PC-3 (cell line): ENCODE data around the gene CAMSAP1. TPM values are rescaled to one million over a fixed set of nuclear protein-coding genes. Genes with fewer than 3 reads are reported as not detected.

Experiments used
- ATAC-seq: fragments of 200-7000 bp; cut with Tn5 transposase; 2 replicates; pipeline ENCODE4 v1.9.1; 2020; ENCODE audit warnings: mild to moderate bottlenecking, moderate library complexity
- BruUV-seq: library from RNA; stranded (reverse); fragments of 400-500 nt; replicated peaks from 2 replicates; lab custom pipeline; 2021; lab: Mats Ljungman, UMichigan
- CTCF ChIA-PET: fragments of 300-600 bp; sonication (Branson Sonifier 250); formaldehyde crosslinking; loops from one replicate; lab custom pipeline; 2022; ENCODE audit warnings: antibody characterized with exemption; lab: Charles Lee
- POLR2A ChIA-PET: fragments of 300-600 bp; sonication (Branson Sonifier 250); formaldehyde crosslinking; loops from one replicate; lab custom pipeline; 2022; ENCODE audit warnings: antibody characterized with exemption; ENCODE audit not compliant: unreplicated experiment; lab: Charles Lee
- DNase-seq: peaks from one replicate; pipeline ENCODE4 v3.0.0-alpha.2; 2015
- H2AFZ ChIP-seq: fragments of 300-600 bp; sonication (generic); 2 replicates; pipeline ENCODE4 v1.6.0; 2016; ENCODE audit warnings: antibody characterized with exemption, low read length
- H3F3A ChIP-seq: fragments of 300-600 bp; sonication (generic); one replicate; pipeline ENCODE4 v1.6.0; 2017; ENCODE audit warnings: antibody characterized with exemption, low read length, control low read depth, mild to moderate bottlenecking; ENCODE audit not compliant: unreplicated experiment
- H3K27ac ChIP-seq: fragments of 300-600 bp; sonication (generic); 2 replicates; pipeline ENCODE4 v1.5.1; 2016; ENCODE audit warnings: mild to moderate bottlenecking, low read length
- H3K27me3 ChIP-seq: fragments of 300-600 bp; sonication (generic); 2 replicates; pipeline ENCODE4 v1.6.1; 2016; ENCODE audit warnings: low read length, mixed read lengths
- H3K36me3 ChIP-seq: fragments of 300-600 bp; sonication (generic); 2 replicates; pipeline ENCODE4 v1.6.1; 2016; ENCODE audit warnings: low read depth, mixed run types, low read length, mixed read lengths
- H3K4me1 ChIP-seq: fragments of 300-600 bp; sonication (generic); 2 replicates; pipeline ENCODE4 v1.5.1; 2016; ENCODE audit warnings: low read length; ENCODE audit not compliant: insufficient read depth
- H3K4me2 ChIP-seq: fragments of 300-600 bp; sonication (generic); 2 replicates; pipeline ENCODE4 v1.6.0; 2016; ENCODE audit warnings: low read length
- H3K4me3 ChIP-seq: fragments of 300-600 bp; sonication (generic); 2 replicates; pipeline ENCODE4 v1.5.1; 2016; ENCODE audit warnings: mild to moderate bottlenecking, low read length, mixed read lengths
- H3K79me2 ChIP-seq: fragments of 300-600 bp; sonication (generic); 2 replicates; pipeline ENCODE4 v1.6.1; 2017; ENCODE audit warnings: low read length, mixed read lengths
- H3K9ac ChIP-seq: fragments of 300-600 bp; sonication (generic); 2 replicates; pipeline ENCODE4 v1.6.0; 2016; ENCODE audit warnings: mild to moderate bottlenecking, low read length
- H3K9me2 ChIP-seq: fragments of 300-600 bp; sonication (generic); replicated peaks from 2 replicates; pipeline ENCODE4 v1.6.1; 2016; ENCODE audit warnings: mixed run types, low read length, mixed read lengths
- H3K9me3 ChIP-seq: fragments of 300-600 bp; sonication (generic); 2 replicates; pipeline ENCODE4 v1.6.1; 2016; ENCODE audit warnings: low read length, mixed read lengths
- H4K20me1 ChIP-seq: fragments of 300-600 bp; sonication (generic); 2 replicates; pipeline ENCODE4 v1.6.1; 2016; ENCODE audit warnings: low read length, mixed read lengths
- EZH2 ChIP-seq: fragments of 300-600 bp; sonication (generic); IDR thresholded peaks from one replicate; pipeline ENCODE4 v1.6.1; 2017; ENCODE audit warnings: antibody characterized with exemption, mild to moderate bottlenecking, low read length; ENCODE audit not compliant: unreplicated experiment
- EZH2phosphoT487 ChIP-seq: fragments of 300-600 bp; sonication (generic); IDR thresholded peaks from 2 replicates; pipeline ENCODE4 v1.6.1; 2018; ENCODE audit warnings: mild to moderate bottlenecking, antibody characterized with exemption, low read length, borderline replicate concordance
- intact Hi-C: fragments of 100-400 bp; cut with micrococcal nuclease; formaldehyde crosslinking; loops from 2 replicates; pipeline ENCODE4 v1.9.0; 2023
- total RNA-seq: library from RNA; depleted of rRNA; stranded (reverse); fragments of >200 nt; gene quantifications from 2 replicates; pipeline ENCODE4 v1.2.3, GENCODE V29; 2014
- TF ChIP-seq, protein P1 (sequence below): fragments of 300-600 bp; sonication (generic); conservative IDR thresholded peaks from 2 replicates; pipeline ENCODE4 v1.5.1; 2017; ENCODE audit warnings: antibody characterized with exemption, low read depth, mild to moderate bottlenecking, low read length

Gene CAMSAP1
- total RNA-seq, 1 experiment from 2014 or later, result 16.4 TPM

DNA sequence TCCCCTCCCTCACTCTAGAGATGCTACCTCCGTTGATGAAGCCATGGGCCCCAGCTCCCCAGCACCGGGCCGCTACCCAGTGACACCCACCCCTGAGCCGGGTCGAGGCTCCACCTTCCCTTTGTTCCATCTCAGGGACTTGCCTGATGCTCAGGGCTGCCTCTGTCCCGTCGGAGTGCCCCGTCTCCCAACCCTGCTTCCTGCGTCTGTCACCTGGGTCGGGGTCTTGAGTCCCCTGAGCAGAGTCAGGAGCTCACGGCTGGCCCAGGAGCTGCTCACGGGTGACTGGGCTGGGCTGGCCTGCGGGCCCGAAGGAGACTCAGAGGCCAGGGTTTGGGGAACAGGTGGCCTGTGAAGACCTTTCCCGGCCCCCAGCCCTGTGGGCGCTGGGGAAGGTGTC, 120.0 kb downstream of the CAMSAP1 start:
- no peaks in the 10 kb centered on the region for H3F3A ChIP-seq
- 0 out of 2 replicates have a peak, but pooled peaks cover 2% of the 10 kb centered on the region for H3K27me3 ChIP-seq
- CTCF ChIA-PET, result no interaction called here
- no peaks in the 10 kb centered on the region for H4K20me1 ChIP-seq
- no peaks in the 10 kb centered on the region for H3K79me2 ChIP-seq
- no peaks in the 10 kb centered on the region for H3K4me1 ChIP-seq
- no peak overlapping the region for H3K4me2 ChIP-seq
- no peaks in the 10 kb centered on the region for H3K9me2 ChIP-seq
- DNase-seq (no peak), ATAC-seq (no peak)
- POLR2A ChIA-PET, result no interaction called here
- H3K27ac ChIP-seq, result no peak overlapping the region
- intact Hi-C loops, result no loop called here
- H3K4me3 ChIP-seq, result no peak overlapping the region
- no peaks in the 10 kb centered on the region for H3K9me3 ChIP-seq
- no peak overlapping the region for H3K9ac ChIP-seq
- H2AFZ ChIP-seq, result no peak overlapping the region
- TF ChIP-seq EZH2 (no peak), EZH2phosphoT487 (no peak)
- TF ChIP-seq, protein P1, sequence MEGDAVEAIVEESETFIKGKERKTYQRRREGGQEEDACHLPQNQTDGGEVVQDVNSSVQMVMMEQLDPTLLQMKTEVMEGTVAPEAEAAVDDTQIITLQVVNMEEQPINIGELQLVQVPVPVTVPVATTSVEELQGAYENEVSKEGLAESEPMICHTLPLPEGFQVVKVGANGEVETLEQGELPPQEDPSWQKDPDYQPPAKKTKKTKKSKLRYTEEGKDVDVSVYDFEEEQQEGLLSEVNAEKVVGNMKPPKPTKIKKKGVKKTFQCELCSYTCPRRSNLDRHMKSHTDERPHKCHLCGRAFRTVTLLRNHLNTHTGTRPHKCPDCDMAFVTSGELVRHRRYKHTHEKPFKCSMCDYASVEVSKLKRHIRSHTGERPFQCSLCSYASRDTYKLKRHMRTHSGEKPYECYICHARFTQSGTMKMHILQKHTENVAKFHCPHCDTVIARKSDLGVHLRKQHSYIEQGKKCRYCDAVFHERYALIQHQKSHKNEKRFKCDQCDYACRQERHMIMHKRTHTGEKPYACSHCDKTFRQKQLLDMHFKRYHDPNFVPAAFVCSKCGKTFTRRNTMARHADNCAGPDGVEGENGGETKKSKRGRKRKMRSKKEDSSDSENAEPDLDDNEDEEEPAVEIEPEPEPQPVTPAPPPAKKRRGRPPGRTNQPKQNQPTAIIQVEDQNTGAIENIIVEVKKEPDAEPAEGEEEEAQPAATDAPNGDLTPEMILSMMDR, result no peak
- no peaks in the 10 kb centered on the region for H3K36me3 ChIP-seq
- BruUV-seq, result no TSS peak

- Histone ChIP-seq H3K9me2 (no peaks in the 10 kb centered on the region), H3K9ac (no peak overlapping the region), H3K4me3 (no peak overlapping the region), H2AFZ (no peak overlapping the region), H3K36me3 (no peaks in the 10 kb centered on the region), H3K4me2 (no peak overlapping the region), H3K9me3 (no peaks in the 10 kb centered on the region), H3F3A (no peaks in the 10 kb centered on the region), H3K79me2 (no peaks in the 10 kb centered on the region), H4K20me1 (no peaks in the 10 kb centered on the region), H3K27ac (no peak overlapping the region), H3K4me1 (no peaks in the 10 kb centered on the region), H3K27me3 (0 out of 2 replicates have a peak, but pooled peaks cover 3% of the 10 kb centered on the region)
- intact Hi-C loops, result no loop called here
- POLR2A ChIA-PET, result no interaction called here
- no peak for DNase-seq
- BruUV-seq, result no TSS peak
- TF ChIP-seq, protein P1, result no peak
- TF ChIP-seq EZH2phosphoT487, result no peak
- CTCF ChIA-PET, result no interaction called here
- no peak for ATAC-seq
These were observed 121.1 kb downstream of the CAMSAP1 start for GRCh38 chr9:135786146-135786690.

DNA sequence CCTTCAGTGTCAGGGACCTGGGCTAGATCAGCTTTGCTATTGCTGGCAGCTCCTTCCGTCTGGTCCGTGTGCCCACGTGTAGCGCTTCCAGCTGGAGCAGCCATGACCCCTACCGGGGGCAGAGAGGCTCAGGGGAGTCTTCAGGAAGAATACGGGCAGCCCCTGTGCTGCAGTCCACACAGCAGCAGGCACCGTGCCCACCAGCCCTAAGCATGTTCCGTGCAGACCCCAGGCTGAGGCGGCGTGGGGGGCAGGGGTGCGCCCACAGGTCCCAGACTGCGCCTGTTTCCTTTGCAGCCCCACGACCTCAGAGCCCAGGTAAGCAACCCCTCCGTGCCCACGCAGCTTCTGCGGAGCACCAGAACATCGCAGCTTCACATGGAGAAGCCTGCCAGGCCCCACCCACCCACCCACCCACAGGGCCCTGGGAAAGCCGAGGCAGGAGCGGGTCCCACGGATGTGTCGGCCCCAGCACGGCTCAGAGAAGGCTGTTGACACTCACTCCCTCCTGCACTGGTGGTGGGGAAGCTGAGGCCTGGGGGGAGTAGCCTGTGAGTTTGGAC, 122.3 kb downstream of the CAMSAP1 start:
- CTCF ChIA-PET, result no interaction called here
- DNase-seq, result no peak
- TF ChIP-seq, protein P1, result no peak
- TF ChIP-seq EZH2 (no peak), EZH2phosphoT487 (no peak)

More for the DNA sequence above, 122.3 kb downstream of the CAMSAP1 start:
- intact Hi-C loops, result no loop called here
- Histone ChIP-seq H3K9ac (no peak overlapping the region), H3K4me3 (no peak overlapping the region), H3K27me3 (0 out of 2 replicates have a peak, but pooled peaks cover 3% of the 10 kb centered on the region), H3K36me3 (no peaks in the 10 kb centered on the region), H3K9me3 (no peaks in the 10 kb centered on the region), H3K79me2 (no peaks in the 10 kb centered on the region), H3F3A (no peaks in the 10 kb centered on the region), H3K4me2 (no peak overlapping the region), H3K9me2 (no peaks in the 10 kb centered on the region), H4K20me1 (no peaks in the 10 kb centered on the region), H3K27ac (no peak overlapping the region), H3K4me1 (no peaks in the 10 kb centered on the region), H2AFZ (no peak overlapping the region)
- BruUV-seq, result no TSS peak
- no peak for ATAC-seq
- POLR2A ChIA-PET, result no interaction called here
